ENCODE results near the gene SULT4A1. TPM values are rescaled to one million over a fixed set of nuclear protein-coding genes. Genes with fewer than 3 reads are reported as not detected.

The SULT4A1 gene
- total and polyA plus RNA-seq, 2 donors (not counting 1 experiment from before 2014, with no cell fraction given): not detected

DNA sequence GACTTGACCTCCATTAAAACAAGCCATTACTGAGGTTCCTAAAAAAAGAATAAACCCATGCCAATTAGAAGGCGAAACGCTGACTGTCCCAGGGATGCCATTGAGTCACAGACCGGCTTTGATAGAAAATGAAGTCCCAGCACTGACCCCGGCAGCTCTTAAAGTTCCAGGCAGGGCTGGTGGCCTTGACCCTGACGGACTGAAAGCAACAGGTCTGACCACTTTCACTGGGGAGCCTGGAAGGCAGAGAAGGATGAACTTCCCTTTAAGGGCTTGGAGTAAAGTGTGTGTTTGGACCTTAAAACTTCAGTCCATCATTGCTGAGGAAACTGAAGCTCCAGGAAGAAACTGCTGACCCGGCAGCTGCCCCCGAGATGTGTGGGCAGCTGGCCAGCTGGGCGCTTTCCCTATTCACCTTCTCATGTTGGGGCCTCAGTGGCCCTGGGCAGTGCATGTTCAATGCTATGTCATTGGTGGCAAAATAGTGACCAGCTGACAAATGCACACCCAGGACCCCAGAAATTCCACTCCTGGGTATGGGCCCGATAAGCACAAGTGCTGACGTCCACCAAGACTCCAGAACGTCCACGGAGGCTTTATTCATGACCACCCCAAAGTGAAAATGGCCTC, 31.3 kb downstream of the SULT4A1 start:
- no peaks in the 10 kb centered on the region for H3K79me2 ChIP-seq (ENCODE audit: control insufficient read depth, insufficient read depth, low read length)
- H3K27me3 ChIP-seq (replicated peaks in 1 of 4; ENCODE audit: control extremely low read depth in 1 of 4, control insufficient read depth in 3 of 4, insufficient read depth in 4 of 4, low read length in 3 of 4): no peaks in the 10 kb centered on the region
- TF ChIP-seq, protein P1, sequence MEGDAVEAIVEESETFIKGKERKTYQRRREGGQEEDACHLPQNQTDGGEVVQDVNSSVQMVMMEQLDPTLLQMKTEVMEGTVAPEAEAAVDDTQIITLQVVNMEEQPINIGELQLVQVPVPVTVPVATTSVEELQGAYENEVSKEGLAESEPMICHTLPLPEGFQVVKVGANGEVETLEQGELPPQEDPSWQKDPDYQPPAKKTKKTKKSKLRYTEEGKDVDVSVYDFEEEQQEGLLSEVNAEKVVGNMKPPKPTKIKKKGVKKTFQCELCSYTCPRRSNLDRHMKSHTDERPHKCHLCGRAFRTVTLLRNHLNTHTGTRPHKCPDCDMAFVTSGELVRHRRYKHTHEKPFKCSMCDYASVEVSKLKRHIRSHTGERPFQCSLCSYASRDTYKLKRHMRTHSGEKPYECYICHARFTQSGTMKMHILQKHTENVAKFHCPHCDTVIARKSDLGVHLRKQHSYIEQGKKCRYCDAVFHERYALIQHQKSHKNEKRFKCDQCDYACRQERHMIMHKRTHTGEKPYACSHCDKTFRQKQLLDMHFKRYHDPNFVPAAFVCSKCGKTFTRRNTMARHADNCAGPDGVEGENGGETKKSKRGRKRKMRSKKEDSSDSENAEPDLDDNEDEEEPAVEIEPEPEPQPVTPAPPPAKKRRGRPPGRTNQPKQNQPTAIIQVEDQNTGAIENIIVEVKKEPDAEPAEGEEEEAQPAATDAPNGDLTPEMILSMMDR (IDR thresholded peaks at IDR 0.05): no peak
- no peak for TF ChIP-seq EZH2 (IDR thresholded peaks at IDR 0.05; ENCODE audit: borderline replicate concordance, insufficient read depth, low read depth, low read length, poor library complexity, severe bottlenecking)
- H3K36me3 ChIP-seq (replicated peaks in 1 of 2; ENCODE audit: control extremely low read depth in 1 of 2, control insufficient read depth in 1 of 2, extremely low read depth in 1 of 2, insufficient read depth in 2 of 2, low read length in 1 of 2): no peaks in the 10 kb centered on the region
- Mint-ChIP-seq H3K27ac (no peak overlapping the region), H3K27me3 (peaks cover 5% of the 10 kb centered on the region), H3K9me3 (ENCODE audit: insufficient read depth) (no peaks in the 10 kb centered on the region), H3K4me1 (no peaks in the 10 kb centered on the region), H3K4me3 (no peak overlapping the region)
- no peak overlapping the region for H3K4me2 ChIP-seq (replicated peaks; ENCODE audit: low read depth, low read length, poor library complexity, severe bottlenecking)
- H3K9ac ChIP-seq (ENCODE audit: low read length): no peak overlapping the region
- no peaks in the 10 kb centered on the region for H4K20me1 ChIP-seq (ENCODE audit: control insufficient read depth, insufficient read depth, low read length, poor library complexity, severe bottlenecking)
- no peak overlapping the region for H2AFZ ChIP-seq (ENCODE audit: insufficient read depth, low read depth, low read length, poor library complexity, severe bottlenecking)
- H3K27ac ChIP-seq (ENCODE audit: low read length in 2 of 2): no peak overlapping the region
- H3K4me1 ChIP-seq (ENCODE audit: control insufficient read depth in 2 of 2, insufficient read depth in 2 of 2, low read length in 2 of 2): no peaks in the 10 kb centered on the region
- ChIA-PET POLR2A (no interaction called here), CTCF (no interaction called here)
- WGBS (ENCODE audit: insufficient coverage): 95% methylated on average over 12 of the region's 12 CpGs
- no peak for DNase-seq
- H3K9me3 ChIP-seq (ENCODE audit: control extremely low read depth in 1 of 3, control insufficient read depth in 2 of 3, insufficient read depth in 1 of 3, low read length in 2 of 3): no peaks in the 10 kb centered on the region
- intact Hi-C loops (cut with micrococcal nuclease): no loop called here
- no peak for ATAC-seq (ENCODE audit: low read depth)
- H3K4me3 ChIP-seq (ENCODE audit: control extremely low read depth in 1 of 5, extremely low read depth in 1 of 5, insufficient read depth in 1 of 5, low read depth in 2 of 5, low read length in 4 of 5): no peak overlapping the region

DNA sequence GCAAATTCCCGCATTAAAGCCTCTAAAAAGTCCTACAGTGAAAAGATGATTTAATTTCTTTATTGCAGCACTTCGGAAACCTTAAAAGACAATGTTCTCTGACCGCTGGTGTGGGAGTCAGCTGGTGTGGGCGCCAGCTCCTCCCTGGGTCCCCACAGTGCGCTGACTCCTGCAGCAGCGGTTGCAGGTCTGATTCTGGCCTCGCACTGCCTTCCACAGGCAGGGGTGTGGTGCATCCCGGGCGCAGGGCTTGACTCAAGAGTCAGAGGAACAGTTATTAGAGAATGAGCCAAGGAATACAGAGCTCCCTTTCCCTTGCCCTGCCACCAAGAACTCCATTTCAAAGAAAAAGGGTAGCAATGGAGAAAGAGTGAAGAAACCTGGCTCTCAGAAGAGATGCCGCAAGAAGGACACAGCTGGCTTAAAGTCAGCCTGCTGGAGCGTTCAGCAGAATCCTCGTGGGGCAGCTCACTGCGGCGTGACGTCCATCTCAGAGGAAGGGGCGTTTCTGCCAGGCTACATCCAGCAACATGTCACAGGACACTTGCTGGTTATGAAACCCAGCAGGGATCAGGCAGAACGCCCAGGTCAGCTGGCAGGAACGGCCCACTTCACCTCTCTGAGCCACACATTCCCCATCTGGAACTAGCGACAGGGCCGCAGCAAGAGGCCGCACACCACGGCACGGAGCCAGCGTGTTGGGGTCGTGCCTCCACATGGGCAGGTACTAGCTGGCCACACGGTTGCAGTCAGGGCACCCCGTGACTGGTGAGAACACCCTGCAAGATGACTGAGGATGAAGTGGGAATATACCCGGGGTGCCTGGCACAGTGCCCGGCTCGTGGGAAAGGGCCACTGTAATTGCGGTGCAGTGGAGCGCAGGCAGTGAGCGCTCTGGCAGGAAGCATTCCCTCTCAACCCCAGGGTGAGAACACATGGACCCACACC, 32.1 kb downstream of the SULT4A1 start:
- Mint-ChIP-seq H3K4me1 (no peaks in the 10 kb centered on the region), H3K4me3 (no peak overlapping the region), H3K9me3 (ENCODE audit: insufficient read depth) (no peaks in the 10 kb centered on the region), H3K27me3 (peaks cover 5% of the 10 kb centered on the region), H3K27ac (no peak overlapping the region)
- DNase-seq (no peak), ATAC-seq (ENCODE audit: low read depth) (no peak)
- Histone ChIP-seq H3K4me3 (ENCODE audit: control extremely low read depth in 1 of 5, extremely low read depth in 1 of 5, insufficient read depth in 1 of 5, low read depth in 2 of 5, low read length in 4 of 5) (no peak overlapping the region), H3K27me3 (replicated peaks in 1 of 4; ENCODE audit: control extremely low read depth in 1 of 4, control insufficient read depth in 3 of 4, insufficient read depth in 4 of 4, low read length in 3 of 4) (no peaks in the 10 kb centered on the region), H2AFZ (ENCODE audit: insufficient read depth, low read depth, low read length, poor library complexity, severe bottlenecking) (no peak overlapping the region), H3K4me2 (replicated peaks; ENCODE audit: low read depth, low read length, poor library complexity, severe bottlenecking) (no peak overlapping the region), H3K79me2 (ENCODE audit: control insufficient read depth, insufficient read depth, low read length) (no peaks in the 10 kb centered on the region), H3K9ac (ENCODE audit: low read length) (no peak overlapping the region), H3K27ac (ENCODE audit: low read length in 2 of 2) (no peak overlapping the region), H3K4me1 (ENCODE audit: control insufficient read depth in 2 of 2, insufficient read depth in 2 of 2, low read length in 2 of 2) (no peaks in the 10 kb centered on the region), H4K20me1 (ENCODE audit: control insufficient read depth, insufficient read depth, low read length, poor library complexity, severe bottlenecking) (no peaks in the 10 kb centered on the region), H3K36me3 (replicated peaks in 1 of 2; ENCODE audit: control extremely low read depth in 1 of 2, control insufficient read depth in 1 of 2, extremely low read depth in 1 of 2, insufficient read depth in 2 of 2, low read length in 1 of 2) (no peaks in the 10 kb centered on the region), H3K9me3 (ENCODE audit: control extremely low read depth in 1 of 3, control insufficient read depth in 2 of 3, insufficient read depth in 1 of 3, low read length in 2 of 3) (no peaks in the 10 kb centered on the region)
- intact Hi-C loops (cut with micrococcal nuclease): no loop called here
- POLR2A ChIA-PET: no interaction called here
- TF ChIP-seq, protein P1 (IDR thresholded peaks at IDR 0.05): no peak
- TF ChIP-seq EZH2 (IDR thresholded peaks at IDR 0.05; ENCODE audit: borderline replicate concordance, insufficient read depth, low read depth, low read length, poor library complexity, severe bottlenecking): no peak
- 84% methylated on average over 29 of the region's 33 CpGs for WGBS (ENCODE audit: insufficient coverage)
- CTCF ChIA-PET: no interaction called here

Data from B cell (primary cell).